SK-N-SH (cell line): ENCODE data around the gene MRPL44. TPM values are rescaled to one million over a fixed set of nuclear protein-coding genes. Genes with fewer than 3 reads are reported as not detected.

Experiments
- CTCF ChIA-PET: fragments of 300-600, 350-600 bp; formaldehyde crosslinking; extraction: SDS; loops from one replicate; lab custom pipeline; 2021; lab: Yijun Ruan, JAX
- POLR2A ChIA-PET: fragments of 350-600 bp; sonication (Branson Sonifier 250); formaldehyde crosslinking; extraction: SDS; loops from one replicate; lab custom pipeline; 2020; ENCODE audit warnings: antibody characterized with exemption, inconsistent platforms; lab: Yijun Ruan, JAX
- DNase-seq: peaks from one replicate; pipeline ENCODE4 v3.0.0; 2012
- H2AFZ ChIP-seq: fragments of 200-600 bp; sonication (generic); 2 replicates; pipeline ENCODE4 v1.8.1; 2016; ENCODE audit warnings: antibody characterized with exemption, mild to moderate bottlenecking, low read depth
- H3F3A ChIP-seq: fragments of 200-600 bp; sonication (generic); replicated peaks from 2 replicates; pipeline ENCODE3; 2016; ENCODE audit warnings: antibody characterized with exemption, mild to moderate bottlenecking; ENCODE audit not compliant: insufficient read depth
- H3K27ac ChIP-seq, 2 experiments: fragments of 200-500 bp in 1 of 2; fragments of 200-600 bp in 1 of 2; sonication (Bioruptor generic) in 1 of 2; sonication (generic), shearing (Covaris generic) in 1 of 2; 2 replicates each; pipeline versions ENCODE4 v1.5.1 to v1.6.1; 2014 to 2016; ENCODE audit warnings: low read depth in 2 of 2, inconsistent platforms in 1 of 2, low read length in 1 of 2, mild to moderate bottlenecking in 1 of 2, mixed read lengths in 1 of 2
- H3K27me3 ChIP-seq: fragments of 200-600 bp; sonication (generic), shearing (Covaris generic); 2 replicates; pipeline ENCODE4 v1.6.1; 2016; ENCODE audit warnings: mixed run types; ENCODE audit not compliant: insufficient read depth
- H3K36me3 ChIP-seq, 2 experiments: fragments of 200-500 bp in 1 of 2; fragments of 200-600 bp in 1 of 2; sonication (Bioruptor generic) in 1 of 2; sonication (generic) in 1 of 2; replicated peaks in 1 of 2; 2 replicates each; pipeline versions ENCODE3 to v1.5.1; 2014 to 2016; ENCODE audit warnings: low read length in 1 of 2, mild to moderate bottlenecking in 1 of 2; ENCODE audit not compliant: insufficient read depth in 2 of 2, control insufficient read depth in 1 of 2
- H3K4me1 ChIP-seq, 2 experiments: fragments of 200-500 bp in 1 of 2; fragments of 200-600 bp in 1 of 2; sonication (Bioruptor generic) in 1 of 2; sonication (generic), shearing (Covaris generic) in 1 of 2; 2 replicates each; pipeline versions ENCODE4 v1.5.1 to v1.6.1; 2014 to 2016; ENCODE audit warnings: low read depth in 1 of 2, low read length in 1 of 2, mixed run types in 1 of 2; ENCODE audit not compliant: insufficient read depth in 2 of 2, control insufficient read depth in 1 of 2
- H3K4me2 ChIP-seq: fragments of 200-600 bp; sonication (generic), shearing (Covaris generic); 2 replicates; pipeline ENCODE4 v1.6.1; 2017; ENCODE audit warnings: mixed run types
- H3K4me3 ChIP-seq, 2 experiments: fragments of 200-500 bp in 1 of 2; fragments of 200-600 bp in 1 of 2; sonication (Bioruptor generic) in 1 of 2; sonication (generic), shearing (Covaris generic) in 1 of 2; 2 replicates each; pipeline versions ENCODE4 v1.5.1 to v1.8.1; 2014 to 2016; ENCODE audit warnings: low read depth in 2 of 2, inconsistent platforms in 1 of 2, low read length in 1 of 2, mild to moderate bottlenecking in 1 of 2, mixed read lengths in 1 of 2, moderate library complexity in 1 of 2
- H3K79me2 ChIP-seq: fragments of 200-600 bp; sonication (generic); 2 replicates; pipeline ENCODE4 v1.8.1; 2017; ENCODE audit warnings: mild to moderate bottlenecking; ENCODE audit not compliant: insufficient read depth
- H3K9ac ChIP-seq: fragments of 200-600 bp; sonication (generic); 2 replicates; pipeline ENCODE4 v1.6.1; 2017; ENCODE audit warnings: mixed run types
- H3K9me2 ChIP-seq: fragments of 200-600 bp; sonication (generic); 2 replicates; pipeline ENCODE4 v1.6.1; 2017; ENCODE audit warnings: mixed run types
- H3K9me3 ChIP-seq: fragments of 200-600 bp; sonication (generic); 2 replicates; pipeline ENCODE4 v1.6.1; 2017; ENCODE audit warnings: mixed run types, mild to moderate bottlenecking, moderate library complexity
- H4K20me1 ChIP-seq: fragments of 200-600 bp; sonication (generic); 2 replicates; pipeline ENCODE4 v1.6.1; 2017; ENCODE audit warnings: mild to moderate bottlenecking, mixed run types; ENCODE audit not compliant: insufficient read depth
- CHD2 ChIP-seq: fragments of 150-350 bp; IDR thresholded peaks from 2 replicates; pipeline ENCODE4 v1.6.1; 2018; ENCODE audit warnings: low read length; ENCODE audit not compliant: partially characterized antibody
- CTCF ChIP-seq: fragments of 200-600 bp; sonication (generic); IDR thresholded peaks from 2 replicates; pipeline ENCODE4 v1.6.1; 2017; ENCODE audit warnings: antibody characterized with exemption, mild to moderate bottlenecking, moderate library complexity
- EP300 ChIP-seq, 2 experiments: IDR thresholded peaks; 2 replicates each; pipeline versions ENCODE4 v1.4.0 to v1.6.1; 2012; ENCODE audit warnings: borderline replicate concordance in 1 of 2, low read depth in 1 of 2, low read length in 1 of 2
- EZH2phosphoT487 ChIP-seq: fragments of 200-600 bp; sonication (generic); IDR thresholded peaks from 2 replicates; pipeline ENCODE4 v1.6.1; 2017; ENCODE audit warnings: low read depth, mixed run types, mild to moderate bottlenecking, antibody characterized with exemption, moderate library complexity, borderline replicate concordance
- FOXJ3 ChIP-seq: sonication (generic); formaldehyde crosslinking; IDR thresholded peaks from 2 replicates; pipeline ENCODE4 v1.5.1; 2020; ENCODE audit warnings: mild to moderate bottlenecking, missing genetic modification reagents
- FOXM1 ChIP-seq: IDR thresholded peaks from 2 replicates; pipeline ENCODE4 v1.4.0; 2012; ENCODE audit warnings: low read depth, mild to moderate bottlenecking
- IRF3 ChIP-seq: fragments of 150-350 bp; IDR thresholded peaks from 2 replicates; pipeline ENCODE4 v1.6.1; 2016; ENCODE audit warnings: mild to moderate bottlenecking, low read depth, low read length
- MXI1 ChIP-seq: IDR thresholded peaks from 2 replicates; pipeline ENCODE4 v1.6.1; 2012; ENCODE audit warnings: mild to moderate bottlenecking, low read depth, low read length, improper control_type of control experiment
- PBX3 ChIP-seq: IDR thresholded peaks from 2 replicates; pipeline ENCODE4; 2012
- POLR2AphosphoS5 ChIP-seq: IDR thresholded peaks from 2 replicates; pipeline ENCODE4 v1.6.1; 2012; ENCODE audit warnings: low read depth, low read length
- RXRA ChIP-seq: IDR thresholded peaks from 2 replicates; pipeline ENCODE4 v1.4.0; 2012; ENCODE audit warnings: low read depth, mild to moderate bottlenecking, borderline replicate concordance
- SMC3 ChIP-seq: IDR thresholded peaks from 2 replicates; pipeline ENCODE4 v1.6.1; 2012; ENCODE audit warnings: low read depth, low read length, improper control_type of control experiment
- TAF1 ChIP-seq: IDR thresholded peaks from 2 replicates; pipeline ENCODE4 v1.6.1; 2012; ENCODE audit warnings: low read depth, mild to moderate bottlenecking, low read length, moderate library complexity, borderline replicate concordance
- ZBTB33 ChIP-seq: IDR thresholded peaks from 2 replicates; pipeline ENCODE4 v1.4.0; 2012; ENCODE audit warnings: low read depth, borderline replicate concordance
- WGBS: methylation state at CpG from one replicate; pipeline ENCODE4 v1.1.6; 2017; ENCODE audit warnings: low lambda C conversion rate; 5-methylcytosine and 5-hydroxymethylcytosine counted together
- polyA plus RNA-seq, 3 experiments: library from polyadenylated mRNA; depleted of rRNA; stranded (reverse); fragments of >200 nt; gene quantifications; 2 replicates each; pipeline ENCODE4 v1.2.3, GENCODE V29; 2012

The MRPL44 gene
- polyA plus RNA-seq, 1 of the 3 experiments (the other 2 are of a cell fraction), result 12.9 TPM

- no peak overlapping the region for H2AFZ ChIP-seq
- ChIA-PET POLR2A (no interaction called here), CTCF (interaction anchor here (1.5 kb wide), 1 partner anchor 61 kb away, joined by 4 read pairs; no protein-coding TSS in a partner anchor)
- peaks cover 6 to 39% of the 10 kb centered on the region in 2 experiments for H3K36me3 ChIP-seq
- no peaks in the 10 kb centered on the region for H3K27me3 ChIP-seq
- H3K4me2 ChIP-seq, result no peak overlapping the region
- 85% methylated on average over 6 of the region's 7 CpGs for WGBS
- no peak overlapping the region for H3K4me3 ChIP-seq
- no peaks in the 10 kb centered on the region; a peak in 1 of 4 replicates for H3K4me1 ChIP-seq
- no peak overlapping the region for H3K9ac ChIP-seq
- peaks cover 17% of the 10 kb centered on the region for H4K20me1 ChIP-seq
- no peaks in the 10 kb centered on the region for H3F3A ChIP-seq
- H3K79me2 ChIP-seq, result peaks cover 63% of the 10 kb centered on the region
- TF ChIP-seq FOXM1, result no peak
- TF ChIP-seq EZH2phosphoT487, result no peak
- TF ChIP-seq POLR2AphosphoS5, result no peak
- no peak for TF ChIP-seq SMC3
- TF ChIP-seq RXRA, result no peak
- TF ChIP-seq EP300 (IDR thresholded peaks at IDR 0.05; ENCODE audit: borderline replicate concordance in 1 of 2, low read depth in 1 of 2, low read length in 1 of 2), result no peak
- no peak for TF ChIP-seq ZBTB33
- no peak for TF ChIP-seq FOXJ3
- TF ChIP-seq PBX3, result no peak
- TF ChIP-seq TAF1, result no peak
- no peak for TF ChIP-seq IRF3
- no peak for TF ChIP-seq MXI1
- no peak for TF ChIP-seq CTCF
- no peak for TF ChIP-seq CHD2
- no peak overlapping the region for H3K27ac ChIP-seq
- H3K9me2 ChIP-seq, result no peaks in the 10 kb centered on the region
- DNase-seq, result no peak
- no peaks in the 10 kb centered on the region for H3K9me3 ChIP-seq
These were observed 48.1 kb upstream of the MRPL44 start for GRCh38 chr2:223909001-223909741.
